Psoas muscle (tissue), 8 donors: ENCODE data around the gene NAAA. TPM values are rescaled to one million over a fixed set of nuclear protein-coding genes. Genes with fewer than 3 reads are reported as not detected.

ENCODE experiments used
- ATAC-seq, 4 donors: fragments of 200-7000 bp; cut with Tn5 transposase; one replicate each; pipeline ENCODE4 v1.9.1; 2020; ENCODE audit warnings: moderate library complexity in 3 of 4, mild to moderate bottlenecking in 2 of 4
- DNase-seq, 2 donors: peaks; one replicate each; pipeline ENCODE4 v3.0.0-alpha.2; 2020
- H3K27ac ChIP-seq: fragments of 200-600 bp; one replicate; pipeline ENCODE4 v1.8.0; 2022
- H3K27me3 ChIP-seq, 3 donors: fragments of 200-600 bp in 1 of 3; one replicate each; pipeline versions ENCODE4 v1.6.1 to v1.8.0; 2013 to 2022; ENCODE audit warnings: low read length in 2 of 3, mild to moderate bottlenecking in 2 of 3, moderate library complexity in 1 of 3; ENCODE audit not compliant: insufficient read depth in 3 of 3
- H3K36me3 ChIP-seq, 2 donors: fragments of 200-600 bp in 1 of 2; one replicate each; pipeline versions ENCODE4 v1.6.1 to v1.8.0; 2013 to 2022; ENCODE audit warnings: low read depth in 1 of 2, mild to moderate bottlenecking in 1 of 2, moderate library complexity in 1 of 2; ENCODE audit not compliant: insufficient read depth in 1 of 2
- H3K4me1 ChIP-seq: fragments of 200-600 bp; one replicate; pipeline ENCODE4 v1.8.0; 2022
- H3K4me3 ChIP-seq: fragments of 200-600 bp; one replicate; pipeline ENCODE4 v1.8.0; 2022; ENCODE audit warnings: mild to moderate bottlenecking
- H3K9me3 ChIP-seq: fragments of 200-600 bp; one replicate; pipeline ENCODE4 v1.8.0; 2022
- WGBS, 3 donors: extraction: QIAGEN DNeasy Blood & Tissue Kit; methylation state at CpG; one replicate each; pipeline versions ENCODE4 v1.1.6 to v1.1.7; 2013; 5-methylcytosine and 5-hydroxymethylcytosine counted together
- intact Hi-C, 2 donors: fragments of 100-400 bp; cut with DNase I; formaldehyde crosslinking; loops; one replicate each; pipeline versions ENCODE4 v1.11.0 to v1.14.2; 2022
- polyA plus RNA-seq, 3 donors: library from polyadenylated mRNA; stranded (reverse); fragments of 200-250 nt; gene quantifications; one replicate each; pipeline ENCODE4 v1.2.3, GENCODE V29; 2013
- total RNA-seq, 4 donors: library from RNA; stranded (reverse); fragmentation: NEBNext Ultra II Directional in 2 of 4; extraction: Animal tissue kit (Norgen Biotek cat#: 25700) in 2 of 4; gene quantifications; one replicate each; pipeline versions ENCODE4 v1.2.1 to v1.2.4, GENCODE V29; 2021 to 2023
- TF ChIP-seq, protein P1 (sequence below): fragments of 200-600 bp; IDR thresholded peaks from one replicate; pipeline ENCODE4 v1.8.0; 2022; ENCODE audit warnings: antibody characterized with exemption
- donor health status: healthy with polysubstance abuse.
- donor health status: DM: no; HTN: no; CAD: no; lungs with moderate emphysema.
- donor health status: Bipolar disorder and iron deficiency.
- donor health status: healthy.
- donor health status: DM: yes; HTN: yes; CAD: no.
- donor health status: DM: no; HTN: no; CAD: no.
- donor health status: DM: no; HTN: no; CAD: no.
- donor health status: DM: yes; HTN: yes; CAD: no.

The NAAA gene
- total and polyA plus RNA-seq, 7 donors: 3.3 to 9.9 (median 5.2) TPM

DNA sequence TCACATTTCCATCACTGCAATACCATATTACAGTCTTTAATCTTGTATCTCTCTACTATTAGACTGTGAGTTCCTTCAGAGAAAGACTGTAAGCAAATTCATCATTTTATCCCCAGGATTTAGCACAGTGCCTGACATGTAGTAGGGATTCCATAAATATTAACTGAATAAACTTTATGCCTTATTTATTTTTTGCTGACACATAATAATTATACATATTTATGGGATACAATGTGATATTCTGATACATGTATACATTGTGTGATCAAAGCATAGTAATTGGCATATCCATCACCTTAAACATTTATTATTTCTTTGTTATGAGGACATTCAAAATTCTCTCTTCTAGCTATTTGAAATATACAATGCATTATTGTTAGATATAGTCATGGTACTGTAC, 42.3 kb downstream of the NAAA start:
- intact Hi-C loops: no loop called here
- ATAC-seq (no peak), DNase-seq (no peak)
- H3K36me3 ChIP-seq: no peaks in the 10 kb centered on the region
- no peak overlapping the region for H3K27ac ChIP-seq
- no peaks in the 10 kb centered on the region for H3K9me3 ChIP-seq
- peaks cover 0 to 4% (median 0%) of the 10 kb centered on the region in 3 donors for H3K27me3 ChIP-seq
- TF ChIP-seq, protein P1, sequence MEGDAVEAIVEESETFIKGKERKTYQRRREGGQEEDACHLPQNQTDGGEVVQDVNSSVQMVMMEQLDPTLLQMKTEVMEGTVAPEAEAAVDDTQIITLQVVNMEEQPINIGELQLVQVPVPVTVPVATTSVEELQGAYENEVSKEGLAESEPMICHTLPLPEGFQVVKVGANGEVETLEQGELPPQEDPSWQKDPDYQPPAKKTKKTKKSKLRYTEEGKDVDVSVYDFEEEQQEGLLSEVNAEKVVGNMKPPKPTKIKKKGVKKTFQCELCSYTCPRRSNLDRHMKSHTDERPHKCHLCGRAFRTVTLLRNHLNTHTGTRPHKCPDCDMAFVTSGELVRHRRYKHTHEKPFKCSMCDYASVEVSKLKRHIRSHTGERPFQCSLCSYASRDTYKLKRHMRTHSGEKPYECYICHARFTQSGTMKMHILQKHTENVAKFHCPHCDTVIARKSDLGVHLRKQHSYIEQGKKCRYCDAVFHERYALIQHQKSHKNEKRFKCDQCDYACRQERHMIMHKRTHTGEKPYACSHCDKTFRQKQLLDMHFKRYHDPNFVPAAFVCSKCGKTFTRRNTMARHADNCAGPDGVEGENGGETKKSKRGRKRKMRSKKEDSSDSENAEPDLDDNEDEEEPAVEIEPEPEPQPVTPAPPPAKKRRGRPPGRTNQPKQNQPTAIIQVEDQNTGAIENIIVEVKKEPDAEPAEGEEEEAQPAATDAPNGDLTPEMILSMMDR: no peak
- no peak overlapping the region for H3K4me3 ChIP-seq
- H3K4me1 ChIP-seq: no peaks in the 10 kb centered on the region

DNA sequence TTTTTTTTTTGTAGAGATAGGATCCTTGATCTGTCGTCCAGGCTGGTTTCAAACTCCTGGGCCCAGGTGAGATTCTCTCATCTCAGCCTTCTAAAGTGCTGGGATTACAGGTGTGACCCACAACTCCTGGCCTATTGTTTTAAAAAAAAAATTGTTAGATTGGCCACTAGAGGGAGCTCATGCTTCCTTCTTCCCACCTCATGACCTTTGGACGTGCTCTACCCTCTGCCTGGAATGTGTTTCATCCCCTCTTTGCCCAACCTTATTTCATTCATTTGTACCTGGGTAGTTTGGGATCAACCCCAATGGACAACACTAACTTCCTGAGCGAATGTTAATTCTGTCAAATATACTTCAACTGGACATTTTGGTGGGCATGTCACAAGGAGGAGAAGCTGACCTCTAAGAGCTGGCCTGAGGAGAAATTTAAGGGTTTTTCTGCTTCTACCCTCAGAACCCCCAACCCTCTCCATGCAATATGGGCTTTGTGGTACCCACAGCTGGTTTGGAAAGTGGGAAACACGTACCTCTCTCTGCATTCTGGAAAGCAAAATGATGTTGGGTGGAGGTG, 45.0 kb downstream of the NAAA start:
- WGBS, 3 donors: 40 to 49% (median 48%) methylated on average over 4 of the region's 4 CpGs
- no peaks in the 10 kb centered on the region for H3K36me3 ChIP-seq
- intact Hi-C loops: no loop called here
- no peaks in the 10 kb centered on the region for H3K9me3 ChIP-seq
- ATAC-seq (peak in 1 of 4 donors; percentile 58), DNase-seq (no peak)
- H3K4me3 ChIP-seq: no peak overlapping the region
- H3K27ac ChIP-seq: no peak overlapping the region
- TF ChIP-seq, protein P1: peak; percentile 55
- H3K4me1 ChIP-seq: no peaks in the 10 kb centered on the region
- H3K27me3 ChIP-seq: peaks cover 0 to 4% (median 0%) of the 10 kb centered on the region in 3 donors

DNA sequence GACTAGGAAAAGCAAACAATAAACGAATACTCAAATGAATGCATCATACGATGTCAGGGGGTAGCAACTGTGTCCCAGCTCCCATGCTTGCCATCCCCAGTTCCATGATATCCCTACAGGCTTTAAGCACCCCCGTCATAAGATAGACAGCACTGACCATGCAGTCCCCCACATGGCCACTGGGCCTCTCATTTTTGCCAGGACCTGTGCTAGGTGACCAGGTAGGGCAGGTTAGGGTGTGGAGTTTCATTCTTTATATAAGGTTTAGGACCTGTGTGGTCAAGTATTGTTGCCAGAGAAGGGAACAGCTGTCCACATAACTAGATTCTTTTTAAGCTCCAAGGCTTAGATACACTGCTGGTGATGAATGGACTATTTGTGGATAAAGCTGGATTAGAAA, 48.3 kb downstream of the NAAA start:
- TF ChIP-seq, protein P1: no peak
- intact Hi-C loops: no loop called here
- Histone ChIP-seq H3K27ac (no peak overlapping the region), H3K4me3 (no peak overlapping the region), H3K27me3 (no peaks in the 10 kb centered on the region), H3K4me1 (no peaks in the 10 kb centered on the region), H3K36me3 (no peaks in the 10 kb centered on the region), H3K9me3 (no peaks in the 10 kb centered on the region)
- no peak for ATAC-seq
- no peak for DNase-seq
- 75 to 80% (median 77%) methylated on average over 3 of the region's 3 CpGs for WGBS, 3 donors

DNA sequence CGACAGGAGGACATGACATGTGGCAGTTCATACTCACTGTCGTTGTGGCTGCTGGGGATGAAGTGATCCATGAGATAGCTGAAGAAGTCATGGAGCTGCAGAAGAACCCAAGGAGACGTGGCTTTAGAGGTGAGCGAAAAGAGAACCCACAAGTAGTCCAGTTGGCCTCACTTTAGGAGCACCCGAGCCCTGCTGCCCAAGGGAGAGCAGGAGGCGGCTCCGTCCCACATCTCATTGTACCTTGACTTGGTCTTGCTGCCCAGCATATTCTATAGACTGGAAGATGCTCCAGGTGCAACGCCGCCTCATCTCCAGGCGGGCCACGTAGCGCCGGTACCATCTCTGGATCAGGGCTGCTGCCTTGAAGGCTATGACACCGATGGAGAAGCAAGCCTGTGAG, 49.2 kb downstream of the NAAA start:
- H3K36me3 ChIP-seq: no peaks in the 10 kb centered on the region
- H3K27me3 ChIP-seq: no peaks in the 10 kb centered on the region
- no peaks in the 10 kb centered on the region for H3K4me1 ChIP-seq
- TF ChIP-seq, protein P1: no peak
- H3K4me3 ChIP-seq: no peak overlapping the region
- WGBS, 3 donors: 92 to 94% (median 93%) methylated on average over 14 of the region's 14 CpGs
- DNase-seq: no peak
- intact Hi-C loops: no loop called here
- no peak for ATAC-seq
- H3K27ac ChIP-seq: no peak overlapping the region
- H3K9me3 ChIP-seq: no peaks in the 10 kb centered on the region

DNA sequence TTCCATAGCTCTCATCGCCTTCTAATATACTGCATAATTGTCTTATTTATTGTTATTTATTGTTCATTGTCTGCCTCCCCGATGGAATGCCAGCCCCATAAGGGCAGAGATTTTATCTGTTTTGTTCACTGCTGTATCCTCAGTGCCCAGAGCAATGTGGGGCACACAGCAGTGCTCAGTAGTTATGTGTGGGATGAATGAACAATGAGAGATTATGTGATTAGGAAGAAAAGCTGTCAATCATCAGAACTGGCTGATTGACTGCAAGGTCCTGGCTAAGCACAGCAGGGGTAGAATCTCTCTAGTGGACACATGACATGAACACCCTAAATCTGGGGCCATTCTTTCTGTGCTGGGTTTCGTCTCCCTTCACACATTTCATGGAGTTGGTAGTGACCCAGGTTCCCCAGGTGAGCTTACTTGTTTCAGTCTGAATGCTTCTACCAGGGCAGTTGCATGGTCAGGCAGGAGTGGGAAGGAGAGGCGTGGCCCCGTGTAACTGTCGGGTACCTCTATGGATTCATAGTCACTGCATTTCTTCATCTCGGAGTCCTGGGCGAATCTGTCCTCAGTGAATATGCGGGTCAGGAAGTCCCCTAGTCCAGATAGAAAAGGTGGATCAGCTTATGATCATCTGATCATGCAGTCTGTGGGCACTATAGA, 51.1 kb downstream of the NAAA start:
- Histone ChIP-seq H3K4me1 (no peaks in the 10 kb centered on the region), H3K4me3 (no peak overlapping the region), H3K27me3 (no peaks in the 10 kb centered on the region), H3K27ac (no peak overlapping the region), H3K9me3 (no peaks in the 10 kb centered on the region), H3K36me3 (no peaks in the 10 kb centered on the region)
- TF ChIP-seq, protein P1: no peak
- DNase-seq: no peak
- intact Hi-C loops: no loop called here
- no peak for ATAC-seq
- 86 to 90% (median 87%) methylated on average over 9 of the region's 9 CpGs for WGBS, 3 donors
